Upper lobe of left lung (tissue), 6 donors: ENCODE data around the gene ACCSL. TPM values are rescaled to one million over a fixed set of nuclear protein-coding genes. Genes with fewer than 3 reads are reported as not detected.
A peak's percentile ranks its signal among the peaks of the same experiment; 100 is the strongest.

Experiments
- ATAC-seq, 2 donors: fragments of 200-7000 bp; cut with Tn5 transposase; one replicate each; pipeline ENCODE4 v1.9.1; 2022; ENCODE audit warnings: mild to moderate bottlenecking in 2 of 2, moderate library complexity in 2 of 2; ENCODE audit not compliant: low FRiP score in 2 of 2
- DNase-seq, 2 donors: peaks; one replicate each; pipeline ENCODE4 v3.0.0-alpha.2; 2019 to 2020
- H3K27ac ChIP-seq, 4 donors: fragments of 200-600 bp; sonication (generic); one replicate each; pipeline ENCODE4 v1.5.1; 2016 to 2019
- H3K27me3 ChIP-seq, 4 donors: fragments of 200-600 bp; sonication (generic); one replicate each; pipeline ENCODE4 v1.5.1; 2017 to 2019
- H3K36me3 ChIP-seq, 4 donors: fragments of 200-600 bp; sonication (generic); one replicate each; pipeline ENCODE4 v1.5.1; 2016 to 2019
- H3K4me1 ChIP-seq, 4 donors: fragments of 200-600 bp; sonication (generic); one replicate each; pipeline ENCODE4 v1.5.1; 2018 to 2019
- H3K4me3 ChIP-seq, 4 donors: fragments of 200-600 bp; sonication (generic); one replicate each; pipeline ENCODE4 v1.5.1; 2017 to 2019; ENCODE audit warnings: mild to moderate bottlenecking in 2 of 4, moderate library complexity in 1 of 4
- H3K9me3 ChIP-seq, 4 donors: fragments of 200-600 bp; sonication (generic); one replicate each; pipeline ENCODE4 v1.5.1; 2018 to 2019
- CTCF ChIP-seq, 6 experiments: fragments of 450-650 bp in 4 of 6; fragments of 200-600 bp in 2 of 6; sonication (generic) in 2 of 6; IDR thresholded peaks; one replicate each; pipeline ENCODE4 v1.5.1; 2016 to 2019; ENCODE audit warnings: antibody characterized with exemption in 6 of 6
- EP300 ChIP-seq, 4 donors: sonication (generic); formaldehyde crosslinking; IDR thresholded peaks; one replicate each; pipeline ENCODE4 v1.5.1; 2017; ENCODE audit warnings: antibody characterized with exemption in 4 of 4, control low read depth in 2 of 4
- POLR2A ChIP-seq, 4 donors: fragments of 450-650 bp; IDR thresholded peaks; one replicate each; pipeline ENCODE4 v1.5.1; 2016 to 2017; ENCODE audit warnings: antibody characterized with exemption in 4 of 4, mild to moderate bottlenecking in 2 of 4
- POLR2AphosphoS5 ChIP-seq, 2 donors: sonication (generic); formaldehyde crosslinking; IDR thresholded peaks; one replicate each; pipeline ENCODE4 v1.5.1; 2017; ENCODE audit warnings: antibody characterized with exemption in 2 of 2
- WGBS, 2 donors: methylation state at CpG; one replicate each; pipeline ENCODE4 v1.1.5; 2017 to 2018; 5-methylcytosine and 5-hydroxymethylcytosine counted together
- total RNA-seq, 6 donors: library from RNA; depleted of rRNA in 4 of 6; stranded (reverse); fragments of >200 nt in 4 of 6; gene quantifications; one replicate each; pipeline versions ENCODE4 v1.1.0 to v1.2.1, GENCODE V29; 2016 to 2021
- donor health status: DM: no; HTN: no; CAD: no; lungs with moderate emphysema.
- donor health status: DM: no; HTN: yes; CAD: no; lungs with severe emphysema.

Gene ACCSL
- total RNA-seq, 6 donors from 2014 or later = not detected

- Histone ChIP-seq H3K9me3 (no peaks in the 10 kb centered on the region), H3K36me3 (no peaks in the 10 kb centered on the region), H3K27me3 (no peaks in the 10 kb centered on the region), H3K4me1 (peaks cover 0 to 5% (median 0%) of the 10 kb centered on the region in 4 donors), H3K27ac (peak overlapping the region in 1 of 4 donors; percentile 36), H3K4me3 (no peak overlapping the region)
- 63 to 70% methylated on average over 3 of the region's 3 CpGs for WGBS, 2 donors
- no peak for ATAC-seq
- DNase-seq = no peak
- no peak for TF ChIP-seq CTCF (IDR thresholded peaks at IDR 0.05)
- TF ChIP-seq POLR2A (IDR thresholded peaks at IDR 0.05) = no peak
- TF ChIP-seq EP300 (IDR thresholded peaks at IDR 0.05) = no peak
- TF ChIP-seq POLR2AphosphoS5 (IDR thresholded peaks at IDR 0.05) = no peak
Observed at GRCh38 chr11:44017443-44018126, 30.2 kb upstream of the ACCSL start.

GRCh38 chr11:44018127-44018521 is 29.7 kb upstream of the ACCSL start:
- no peak for DNase-seq
- no peak for TF ChIP-seq CTCF (IDR thresholded peaks at IDR 0.05)
- no peak for TF ChIP-seq POLR2A (IDR thresholded peaks at IDR 0.05)
- Histone ChIP-seq H3K36me3 (no peaks in the 10 kb centered on the region), H3K4me1 (peaks cover 0 to 5% (median 0%) of the 10 kb centered on the region in 4 donors), H3K4me3 (no peak overlapping the region), H3K9me3 (no peaks in the 10 kb centered on the region), H3K27ac (peak overlapping the region in 1 of 4 donors; percentile 36), H3K27me3 (no peaks in the 10 kb centered on the region)
- 32 to 55% methylated on average over 3 to 4 of the region's 4 CpGs for WGBS, 2 donors
- ATAC-seq = no peak

- Histone ChIP-seq H3K9me3 (no peaks in the 10 kb centered on the region), H3K27ac (no peak overlapping the region), H3K4me1 (peaks cover 0 to 5% (median 0%) of the 10 kb centered on the region in 4 donors), H3K27me3 (no peaks in the 10 kb centered on the region), H3K4me3 (no peak overlapping the region), H3K36me3 (no peaks in the 10 kb centered on the region)
- no peak for TF ChIP-seq POLR2AphosphoS5 (IDR thresholded peaks at IDR 0.05)
- no peak for TF ChIP-seq POLR2A (IDR thresholded peaks at IDR 0.05)
- TF ChIP-seq CTCF (IDR thresholded peaks at IDR 0.05) = no peak
- TF ChIP-seq EP300 (IDR thresholded peaks at IDR 0.05) = no peak
- DNase-seq (no peak), ATAC-seq (no peak)
- 63 to 81% methylated on average over 2 of the region's 2 CpGs for WGBS, 2 donors
Observed at GRCh38 chr11:44018829-44019228, 29.0 kb upstream of the ACCSL start.

- no peak for TF ChIP-seq CTCF (IDR thresholded peaks at IDR 0.05)
- TF ChIP-seq EP300 (IDR thresholded peaks at IDR 0.05) = no peak
- no peak for TF ChIP-seq POLR2A (IDR thresholded peaks at IDR 0.05)
- TF ChIP-seq POLR2AphosphoS5 (IDR thresholded peaks at IDR 0.05) = no peak
- no peaks in the 10 kb centered on the region for H3K36me3 ChIP-seq
- H3K9me3 ChIP-seq = peaks cover 0 to 4% (median 0%) of the 10 kb centered on the region in 4 donors
- DNase-seq (no peak), ATAC-seq (no peak)
- H3K4me3 ChIP-seq = no peak overlapping the region
- no peaks in the 10 kb centered on the region for H3K4me1 ChIP-seq
- H3K27me3 ChIP-seq = no peaks in the 10 kb centered on the region
- WGBS, 2 donors = 90 to 94% methylated on average over 1 of the region's 1 CpG
- H3K27ac ChIP-seq = no peak overlapping the region
Observed at GRCh38 chr11:44024977-44025376, 22.8 kb upstream of the ACCSL start.

- no peak for DNase-seq
- peaks cover 0 to 7% (median 3%) of the 10 kb centered on the region in 4 donors for H3K4me1 ChIP-seq
- H3K4me3 ChIP-seq = no peak overlapping the region
- H3K27me3 ChIP-seq = no peaks in the 10 kb centered on the region
- H3K36me3 ChIP-seq = no peaks in the 10 kb centered on the region
- TF ChIP-seq POLR2A (IDR thresholded peaks at IDR 0.05) (no peak), POLR2AphosphoS5 (IDR thresholded peaks at IDR 0.05) (no peak), CTCF (IDR thresholded peaks at IDR 0.05) (no peak), EP300 (IDR thresholded peaks at IDR 0.05) (no peak)
- no peak overlapping the region for H3K27ac ChIP-seq
- no peak for ATAC-seq
- H3K9me3 ChIP-seq = peaks cover 0 to 4% (median 0%) of the 10 kb centered on the region in 4 donors
Observed at GRCh38 chr11:44025727-44026126, 22.1 kb upstream of the ACCSL start.
